ENCODE measurements around the gene OLFM4. TPM values are rescaled to one million over a fixed set of nuclear protein-coding genes. Genes with fewer than 3 reads are reported as not detected.

Gene OLFM4
- total and polyA plus RNA-seq, 9 donors, result 0.07 to 0.98 (median 0.35) TPM; not detected in 1

- H3K36me3 ChIP-seq, result no peaks in the 10 kb centered on the region
- TF ChIP-seq POLR2A (IDR thresholded peaks at IDR 0.05) (no peak), CTCF (IDR thresholded peaks at IDR 0.05) (no peak), EP300 (IDR thresholded peaks at IDR 0.05) (no peak)
- intact Hi-C loops (cut with DNase I), result no loop called here
- WGBS, 3 donors, result 42 to 46% (median 45%) methylated on average over 8 of the region's 8 CpGs
- no peak for DNase-seq
- no peaks in the 10 kb centered on the region for H3K9me3 ChIP-seq
- peaks cover 2% of the 10 kb centered on the region for H3K4me1 ChIP-seq (ENCODE audit: insufficient read depth)
- no peaks in the 10 kb centered on the region for H3K27me3 ChIP-seq
- H3K27ac ChIP-seq, result no peak overlapping the region
- H3K4me3 ChIP-seq, result no peak overlapping the region
Measured at GRCh38 chr13:53068585-53069520, 40.2 kb downstream of the OLFM4 start.

GRCh38 chr13:53069800-53070199, 41.2 kb downstream of the OLFM4 start:
- Histone ChIP-seq H3K9me3 (no peaks in the 10 kb centered on the region), H3K27me3 (no peaks in the 10 kb centered on the region), H3K4me3 (no peak overlapping the region), H3K4me1 (ENCODE audit: insufficient read depth) (no peaks in the 10 kb centered on the region), H3K36me3 (no peaks in the 10 kb centered on the region), H3K27ac (no peak overlapping the region)
- no peak for TF ChIP-seq CTCF (IDR thresholded peaks at IDR 0.05)
- no peak for TF ChIP-seq EP300 (IDR thresholded peaks at IDR 0.05)
- no peak for TF ChIP-seq POLR2A (IDR thresholded peaks at IDR 0.05)
- DNase-seq, result no peak
- 59 to 73% (median 66%) methylated on average over 4 of the region's 4 CpGs for WGBS, 3 donors
- intact Hi-C loops (cut with DNase I), result no loop called here

- H3K4me1 ChIP-seq (ENCODE audit: insufficient read depth), result no peaks in the 10 kb centered on the region
- no peak for DNase-seq
- H3K36me3 ChIP-seq, result no peaks in the 10 kb centered on the region
- 60 to 79% (median 64%) methylated on average over 1 of the region's 1 CpG for WGBS, 3 donors
- no peak overlapping the region for H3K4me3 ChIP-seq
- intact Hi-C loops (cut with DNase I), result no loop called here
- H3K27ac ChIP-seq, result no peak overlapping the region
- H3K27me3 ChIP-seq, result no peaks in the 10 kb centered on the region
- TF ChIP-seq POLR2A (IDR thresholded peaks at IDR 0.05), result no peak
- no peak for TF ChIP-seq EP300 (IDR thresholded peaks at IDR 0.05)
- no peak for TF ChIP-seq CTCF (IDR thresholded peaks at IDR 0.05)
- no peaks in the 10 kb centered on the region for H3K9me3 ChIP-seq
Measured at GRCh38 chr13:53073711-53074110, 45.1 kb downstream of the OLFM4 start.

- intact Hi-C loops (cut with DNase I), result no loop called here
- WGBS, 3 donors, result 59 to 76% (median 59%) methylated on average over 5 of the region's 5 CpGs
Measured at GRCh38 chr13:53074114-53074513, 45.5 kb downstream of the OLFM4 start.

More at GRCh38 chr13:53074114-53074513, 45.5 kb downstream of the OLFM4 start:
- no peaks in the 10 kb centered on the region for H3K27me3 ChIP-seq
- H3K36me3 ChIP-seq, result no peaks in the 10 kb centered on the region
- TF ChIP-seq CTCF (IDR thresholded peaks at IDR 0.05) (no peak), POLR2A (IDR thresholded peaks at IDR 0.05) (no peak), EP300 (IDR thresholded peaks at IDR 0.05) (no peak)
- H3K4me1 ChIP-seq (ENCODE audit: insufficient read depth), result no peaks in the 10 kb centered on the region
- no peak for DNase-seq
- no peak overlapping the region for H3K27ac ChIP-seq
- H3K4me3 ChIP-seq, result no peak overlapping the region
- H3K9me3 ChIP-seq, result no peaks in the 10 kb centered on the region
